ENCODE data around the gene TMEM63A. TPM values are rescaled to one million over a fixed set of nuclear protein-coding genes. Genes with fewer than 3 reads are reported as not detected.

The TMEM63A gene
- total RNA-seq, 2 donors from 2014 or later: 108 to 196 TPM

- intact Hi-C loops (cut with DNase I, micrococcal nuclease): loop anchor here in 1 of 2 donors (10.0 kb wide), 1 partner anchor 437 kb away; no protein-coding TSS in a partner anchor
- ATAC-seq (peak; percentile 82), DNase-seq (peak; percentile 52 to 80)
Observed at GRCh38 chr1:225911191-225912130, 29.3 kb upstream of the TMEM63A start.

DNA sequence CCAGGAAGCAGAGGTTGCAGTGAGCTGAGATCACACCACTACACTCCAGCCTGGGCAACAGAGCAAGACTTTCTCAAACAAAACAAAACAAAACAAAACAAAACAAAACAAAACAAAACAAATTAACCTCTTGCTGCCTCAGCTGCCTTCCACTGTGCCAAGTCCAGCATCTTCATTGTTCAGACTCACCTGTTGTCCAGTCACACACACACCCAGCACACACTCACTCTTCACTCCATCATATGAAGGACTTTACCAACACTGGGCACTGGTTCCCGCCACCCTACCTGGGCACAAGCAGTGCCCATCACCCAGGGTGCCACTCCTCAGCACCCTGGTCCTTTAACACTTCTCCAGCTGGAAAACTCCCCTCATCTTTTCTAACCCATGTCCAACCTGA lies 27.3 kb upstream of the TMEM63A start:
- intact Hi-C loops (cut with DNase I, micrococcal nuclease): no loop called here
- ATAC-seq (no peak), DNase-seq (no peak)

DNA sequence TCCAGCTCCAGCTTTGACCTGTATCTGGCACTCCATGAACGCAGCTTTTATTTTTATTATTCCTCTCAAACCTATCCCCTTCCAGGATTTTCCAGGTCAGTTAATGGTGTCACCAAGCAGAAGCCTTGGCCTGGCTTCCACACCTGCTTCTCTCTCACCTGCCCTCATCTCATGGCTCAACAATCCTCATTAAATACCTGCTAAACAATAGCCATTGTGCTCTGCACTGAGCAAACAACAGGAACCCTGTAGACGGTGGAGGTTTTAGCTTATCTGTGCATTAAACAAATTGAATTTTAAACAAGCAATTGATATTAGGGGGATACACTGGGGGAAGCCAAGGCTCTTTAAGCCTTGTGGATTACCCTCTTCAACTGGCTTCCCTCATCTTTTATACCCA lies 26.6 kb upstream of the TMEM63A start:
- intact Hi-C loops (cut with DNase I, micrococcal nuclease): no loop called here
- ATAC-seq (peak; percentile 64), DNase-seq (no peak)

GRCh38 chr1:225908013-225908640 lies 25.9 kb upstream of the TMEM63A start:
- DNase-seq (no peak), ATAC-seq (no peak)
- intact Hi-C loops (cut with DNase I, micrococcal nuclease): no loop called here

GRCh38 chr1:225907341-225907740 lies 25.2 kb upstream of the TMEM63A start:
- intact Hi-C loops (cut with DNase I, micrococcal nuclease): no loop called here
- DNase-seq (no peak), ATAC-seq (no peak)

- DNase-seq: no peak
- ATAC-seq: no peak
- intact Hi-C loops (cut with DNase I, micrococcal nuclease): no loop called here
Observed at GRCh38 chr1:225906467-225906866, 24.3 kb upstream of the TMEM63A start.

- DNase-seq (no peak), ATAC-seq (no peak)
- intact Hi-C loops (cut with DNase I, micrococcal nuclease): no loop called here
Observed at GRCh38 chr1:225903623-225904022, 21.4 kb upstream of the TMEM63A start.

DNA sequence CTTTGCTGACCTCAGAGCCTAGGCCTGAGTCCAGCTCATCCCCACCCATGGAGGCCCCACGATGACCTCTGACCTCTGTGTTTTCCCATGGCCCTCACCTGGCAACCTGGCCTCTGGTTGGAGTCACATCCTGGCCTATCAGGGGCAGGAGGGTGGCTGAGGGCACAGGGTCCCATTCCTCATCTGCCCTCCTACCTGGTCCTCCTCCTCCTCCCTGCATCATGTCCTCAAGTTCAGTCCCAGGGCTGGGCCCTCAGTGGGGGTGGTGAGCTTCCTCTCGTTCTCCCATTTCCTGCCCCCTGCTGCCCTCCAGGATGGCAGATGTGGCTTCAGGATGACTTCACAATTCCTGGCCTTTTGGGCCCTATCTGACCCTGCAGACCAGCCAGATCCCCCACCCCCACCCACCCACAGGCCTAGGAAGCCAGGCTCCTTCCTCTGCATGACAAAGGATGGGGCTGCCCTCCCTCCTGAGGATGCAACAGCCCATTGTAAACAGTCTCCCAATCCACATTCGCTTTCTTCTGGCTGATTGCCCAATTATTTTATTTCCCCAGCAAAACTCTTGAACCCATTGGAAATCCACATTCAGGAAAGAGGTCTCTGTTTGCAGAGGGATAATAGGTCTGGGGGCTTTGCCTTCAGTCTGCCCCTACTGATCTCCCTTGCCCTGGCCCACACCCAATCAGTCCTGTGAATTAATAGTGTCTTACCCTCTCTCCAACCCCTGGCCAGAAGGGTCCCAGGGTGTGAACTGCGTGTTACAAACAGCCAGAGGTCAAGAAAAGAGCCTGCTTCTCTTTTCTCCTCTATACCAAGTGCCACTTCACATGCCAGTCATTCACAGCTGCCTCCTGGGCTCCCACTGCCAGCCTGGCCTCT lies 17.1 kb upstream of the TMEM63A start:
- intact Hi-C loops (cut with DNase I, micrococcal nuclease): no loop called here
- DNase-seq: peak in 1 of 2 donors; percentile 6
- no peak for ATAC-seq

DNA sequence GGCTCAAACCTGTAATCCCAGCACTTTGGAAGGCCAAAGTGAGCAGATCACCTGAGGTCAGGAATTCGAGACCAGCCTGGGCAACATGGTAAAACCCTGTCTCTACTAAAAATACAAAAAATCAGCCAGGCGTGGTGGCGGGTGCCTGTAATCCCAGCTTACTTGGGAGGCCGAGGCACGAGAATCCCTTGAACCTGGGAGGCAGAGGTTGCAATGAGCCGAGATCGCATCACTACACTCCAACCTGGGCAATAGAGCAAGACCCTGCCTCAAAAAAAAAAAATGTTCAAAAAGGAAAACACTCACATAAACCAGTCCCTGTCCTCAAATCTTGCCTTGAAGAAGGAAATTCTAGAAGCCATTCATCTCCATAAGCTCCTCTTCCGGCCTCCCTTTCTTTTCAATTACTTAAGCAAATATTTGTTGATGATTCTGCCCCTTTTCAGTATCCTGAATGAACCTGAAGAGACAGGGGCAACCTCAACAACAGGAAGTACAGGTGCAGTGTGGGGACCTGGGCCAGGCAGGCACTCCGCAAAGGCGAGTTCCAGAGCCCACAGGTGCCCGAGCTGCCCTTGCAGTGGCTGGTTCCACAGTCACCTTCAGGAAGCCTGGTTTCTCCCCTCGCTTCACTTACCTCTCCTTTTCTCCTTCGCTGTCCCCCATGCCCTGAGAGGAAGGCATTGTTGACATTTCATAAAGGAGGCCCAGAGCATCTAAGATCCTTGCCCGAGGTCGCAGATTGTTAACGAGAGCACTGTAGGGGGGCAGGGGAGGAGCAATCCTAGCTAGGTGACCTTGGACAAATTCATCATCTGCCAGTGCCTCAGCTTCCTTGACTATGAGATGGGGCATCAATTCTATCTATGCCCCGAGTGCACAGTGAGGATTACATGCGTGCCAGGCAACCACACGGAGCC lies 15.7 kb upstream of the TMEM63A start:
- peak; percentile 48 for ATAC-seq

GRCh38 chr1:225896937-225897549 lies 14.9 kb upstream of the TMEM63A start:
- ATAC-seq: peak; percentile 96
- DNase-seq: peak; percentile 64 to 74
- intact Hi-C loops (cut with DNase I, micrococcal nuclease): no loop called here

More for the DNA sequence above, 15.7 kb upstream of the TMEM63A start:
- DNase-seq: peak in 1 of 2 donors; percentile 49
- intact Hi-C loops (cut with DNase I, micrococcal nuclease): no loop called here

DNA sequence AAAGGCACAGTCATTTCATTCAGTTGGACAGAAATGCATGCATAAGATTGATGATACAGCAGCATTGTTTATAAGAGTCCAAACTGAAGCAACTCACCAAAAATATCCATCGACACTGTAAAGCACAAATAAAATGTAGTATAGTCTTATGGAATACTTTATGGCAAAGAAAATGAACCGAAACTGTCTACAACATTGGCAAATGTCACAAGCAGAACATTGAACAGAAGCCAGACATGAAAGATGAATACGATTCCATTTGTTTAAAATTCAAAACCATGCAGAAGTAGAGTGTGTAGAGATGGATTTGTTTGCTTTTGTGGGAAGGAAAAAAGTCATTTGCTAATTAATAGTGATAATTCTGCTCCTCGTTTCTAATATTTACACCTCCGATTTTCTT lies 14.3 kb upstream of the TMEM63A start:
- ATAC-seq (no peak), DNase-seq (no peak)
- intact Hi-C loops (cut with DNase I, micrococcal nuclease): no loop called here

DNA sequence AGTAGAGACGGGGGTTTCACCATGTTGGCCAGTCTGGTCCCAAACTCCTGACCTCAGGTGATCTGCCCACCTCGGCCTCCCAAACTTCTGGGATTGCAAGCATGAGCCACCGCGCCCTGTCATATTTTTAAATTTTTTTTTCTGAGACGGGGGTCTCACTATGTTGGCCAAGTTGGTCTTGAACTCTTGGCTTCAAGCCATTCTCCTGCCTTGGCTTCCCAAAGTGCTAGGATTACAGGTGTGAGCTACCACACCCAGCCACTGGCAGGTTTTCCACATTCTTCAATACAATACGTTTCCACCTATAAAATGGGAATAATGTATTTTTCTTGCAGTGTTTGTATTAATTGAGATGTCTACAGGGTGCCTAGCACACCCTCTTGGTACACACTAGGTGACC lies 10.1 kb upstream of the TMEM63A start:
- intact Hi-C loops (cut with DNase I, micrococcal nuclease): no loop called here
- ATAC-seq (no peak), DNase-seq (no peak)

- DNase-seq (peak; percentile 58 to 77), ATAC-seq (peak; percentile 65)
Observed at GRCh38 chr1:225891229-225891972, 9.2 kb upstream of the TMEM63A start.

GRCh38 chr1:225890346-225891228 lies 8.4 kb upstream of the TMEM63A start:
- ATAC-seq (peak; percentile 47), DNase-seq (peak in 1 of 2 donors; percentile 64)
- intact Hi-C loops (cut with DNase I, micrococcal nuclease): no loop called here

More at GRCh38 chr1:225891229-225891972, 9.2 kb upstream of the TMEM63A start:
- intact Hi-C loops (cut with DNase I, micrococcal nuclease): no loop called here

DNA sequence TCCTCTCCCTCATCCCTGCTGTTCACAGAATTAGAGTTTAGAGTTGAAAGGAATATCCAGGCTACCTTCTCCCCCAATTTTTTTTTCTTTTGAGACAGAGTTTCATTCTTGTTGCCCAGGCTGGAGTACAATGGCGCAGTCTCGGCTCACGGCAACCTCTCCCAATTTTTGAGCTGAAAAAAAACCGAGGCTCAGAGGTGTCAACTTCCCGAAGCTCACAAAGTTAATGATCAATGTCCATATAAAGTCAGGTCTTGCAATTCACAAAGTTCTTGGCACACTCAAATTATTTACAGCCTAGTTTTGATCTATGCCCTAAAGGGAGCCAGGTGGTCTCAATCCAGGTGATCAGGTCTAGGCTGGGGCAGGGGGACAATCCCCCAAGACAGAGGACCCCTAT lies 7.6 kb upstream of the TMEM63A start:
- no peak for DNase-seq
- intact Hi-C loops (cut with DNase I, micrococcal nuclease): no loop called here
- peak; percentile 34 for ATAC-seq
